Measurements from ENCODE around the gene TNNT3. TPM values are rescaled to one million over a fixed set of nuclear protein-coding genes. Genes with fewer than 3 reads are reported as not detected.

The TNNT3 gene
- total RNA-seq, 3 donors from 2014 or later, result 3.5 to 8.2 (median 3.6) TPM

GRCh38 chr11:1949922-1950321 lies 30.4 kb downstream of the TNNT3 start:
- no peak for DNase-seq (ENCODE audit: low spot score in 2 of 2)
- intact Hi-C loops (cut with DNase I; ENCODE audit: low total_unique reads), result loop anchor here (10.0 kb wide), 1 partner anchor 55 kb away; the partner anchor contains the start of gene PRR33
- H3K9me3 ChIP-seq, result no peaks in the 10 kb centered on the region
- no peaks in the 10 kb centered on the region for H3K4me1 ChIP-seq
- TF ChIP-seq POLR2A (IDR thresholded peaks at IDR 0.05) (no peak), POLR2AphosphoS5 (IDR thresholded peaks at IDR 0.05) (no peak), CTCF (IDR thresholded peaks at IDR 0.05) (no peak)
- no peak overlapping the region for H3K4me3 ChIP-seq
- no peaks in the 10 kb centered on the region for H3K36me3 ChIP-seq
- no peak overlapping the region for H3K27ac ChIP-seq
- H3K27me3 ChIP-seq, result no peaks in the 10 kb centered on the region

GRCh38 chr11:1952806-1953482 lies 33.4 kb downstream of the TNNT3 start:
- intact Hi-C loops (cut with DNase I; ENCODE audit: low total_unique reads), result no loop called here
- Histone ChIP-seq H3K9me3 (no peaks in the 10 kb centered on the region), H3K27me3 (no peaks in the 10 kb centered on the region), H3K36me3 (no peaks in the 10 kb centered on the region), H3K27ac (no peak overlapping the region), H3K4me1 (no peaks in the 10 kb centered on the region), H3K4me3 (no peak overlapping the region)
- no peak for TF ChIP-seq CTCF (IDR thresholded peaks at IDR 0.05)
- TF ChIP-seq POLR2A (IDR thresholded peaks at IDR 0.05), result no peak
- TF ChIP-seq POLR2AphosphoS5 (IDR thresholded peaks at IDR 0.05), result no peak
- no peak for DNase-seq (ENCODE audit: low spot score in 2 of 2)

- Histone ChIP-seq H3K27me3 (no peaks in the 10 kb centered on the region), H3K9me3 (no peaks in the 10 kb centered on the region), H3K4me1 (no peaks in the 10 kb centered on the region), H3K27ac (no peak overlapping the region), H3K4me3 (no peak overlapping the region), H3K36me3 (no peaks in the 10 kb centered on the region)
- DNase-seq (ENCODE audit: low spot score in 2 of 2), result peak; percentile 16 to 43
- TF ChIP-seq POLR2A (IDR thresholded peaks at IDR 0.05) (no peak), CTCF (IDR thresholded peaks at IDR 0.05) (no peak), POLR2AphosphoS5 (IDR thresholded peaks at IDR 0.05) (no peak)
- intact Hi-C loops (cut with DNase I; ENCODE audit: low total_unique reads), result no loop called here
These were observed 34.2 kb downstream of the TNNT3 start for GRCh38 chr11:1953489-1954266.

GRCh38 chr11:1958367-1958766 lies 38.9 kb downstream of the TNNT3 start:
- DNase-seq (ENCODE audit: low spot score in 2 of 2), result no peak
- no peaks in the 10 kb centered on the region for H3K9me3 ChIP-seq
- H3K27ac ChIP-seq, result no peak overlapping the region
- no peak overlapping the region for H3K4me3 ChIP-seq
- H3K4me1 ChIP-seq, result no peaks in the 10 kb centered on the region
- no peaks in the 10 kb centered on the region for H3K27me3 ChIP-seq
- no peaks in the 10 kb centered on the region for H3K36me3 ChIP-seq
- intact Hi-C loops (cut with DNase I; ENCODE audit: low total_unique reads), result no loop called here
- no peak for TF ChIP-seq POLR2AphosphoS5 (IDR thresholded peaks at IDR 0.05)
- no peak for TF ChIP-seq POLR2A (IDR thresholded peaks at IDR 0.05)
- TF ChIP-seq CTCF (IDR thresholded peaks at IDR 0.05), result no peak

GRCh38 chr11:1959786-1960185 lies 40.3 kb downstream of the TNNT3 start:
- Histone ChIP-seq H3K27ac (no peak overlapping the region), H3K27me3 (no peaks in the 10 kb centered on the region), H3K4me1 (no peaks in the 10 kb centered on the region), H3K4me3 (no peak overlapping the region), H3K36me3 (no peaks in the 10 kb centered on the region), H3K9me3 (no peaks in the 10 kb centered on the region)
- no peak for DNase-seq (ENCODE audit: low spot score in 2 of 2)
- intact Hi-C loops (cut with DNase I; ENCODE audit: low total_unique reads), result no loop called here
- TF ChIP-seq POLR2A (IDR thresholded peaks at IDR 0.05) (no peak), POLR2AphosphoS5 (IDR thresholded peaks at IDR 0.05) (no peak), CTCF (IDR thresholded peaks at IDR 0.05) (no peak)
